Stomach (tissue), 9 donors: Measurements from ENCODE around the gene GATB. TPM values are rescaled to one million over a fixed set of nuclear protein-coding genes. Genes with fewer than 3 reads are reported as not detected.

Experiments used
- DNase-seq, 2 donors: peaks; one replicate each; pipeline versions ENCODE4 v3.0.0 to v3.0.0-alpha.2; 2013 to 2019
- H3K27ac ChIP-seq, 5 donors: fragments of 200-600 bp in 4 of 5; sonication (generic) in 4 of 5; one replicate each; pipeline ENCODE4 v1.5.1; 2013 to 2019; ENCODE audit warnings: mild to moderate bottlenecking in 1 of 5, moderate library complexity in 1 of 5
- H3K27me3 ChIP-seq, 3 donors: fragments of 200-600 bp; sonication (generic); one replicate each; pipeline ENCODE4 v1.5.1; 2017 to 2019; ENCODE audit warnings: mixed run types in 1 of 3
- H3K36me3 ChIP-seq, 4 donors: fragments of 200-600 bp; sonication (generic); 1 replicate in 3 of 4; 2 replicates in 1 of 4; pipeline ENCODE4 v1.5.1; 2016 to 2019
- H3K4me1 ChIP-seq, 4 donors: fragments of 200-600 bp; sonication (generic); one replicate each; pipeline ENCODE4 v1.5.1; 2016 to 2019
- H3K4me3 ChIP-seq, 4 donors: fragments of 200-600 bp; sonication (generic) in 3 of 4; one replicate each; pipeline ENCODE4 v1.5.1; 2016 to 2019; ENCODE audit warnings: mild to moderate bottlenecking in 1 of 4
- H3K9me3 ChIP-seq, 4 donors: fragments of 200-600 bp; sonication (generic); one replicate each; pipeline ENCODE4 v1.5.1; 2016 to 2019
- CTCF ChIP-seq, 7 experiments: fragments of 450-650 bp in 4 of 7; fragments of 200-600 bp in 3 of 7; sonication (generic) in 3 of 7; IDR thresholded peaks; one replicate each; pipeline ENCODE4 v1.5.1; 2016 to 2019; ENCODE audit warnings: antibody characterized with exemption in 7 of 7, control low read depth in 2 of 7, mild to moderate bottlenecking in 1 of 7
- EP300 ChIP-seq: sonication (generic); formaldehyde crosslinking; IDR thresholded peaks from one replicate; pipeline ENCODE4 v1.6.1; 2017; ENCODE audit warnings: antibody characterized with exemption
- POLR2A ChIP-seq, 4 donors: fragments of 450-650 bp; IDR thresholded peaks; one replicate each; pipeline ENCODE4 v1.6.1; 2016; ENCODE audit warnings: antibody characterized with exemption in 4 of 4, control low read depth in 2 of 4, mild to moderate bottlenecking in 1 of 4, moderate library complexity in 1 of 4
- POLR2AphosphoS5 ChIP-seq, 3 donors: sonication (generic); formaldehyde crosslinking; IDR thresholded peaks; one replicate each; pipeline ENCODE4 v1.6.1; 2016; ENCODE audit warnings: antibody characterized with exemption in 3 of 3
- WGBS, 5 donors: extraction: QIAGEN DNeasy Blood & Tissue Kit in 3 of 5; methylation state at CpG; one replicate each; pipeline versions ENCODE4 v1.1.5 to v1.1.7; 2013 to 2018; 5-methylcytosine and 5-hydroxymethylcytosine counted together
- intact Hi-C: fragments of 100-400 bp; cut with DNase I; formaldehyde crosslinking; loops from one replicate; pipeline ENCODE4 v1.15.1; 2023; ENCODE audit warnings: low total_unique reads
- polyA plus RNA-seq, 3 donors: library from polyadenylated mRNA; stranded (reverse); fragments of 200-250 nt; gene quantifications; one replicate each; pipeline ENCODE4 v1.2.3, GENCODE V29; 2013
- total RNA-seq, 5 donors: library from RNA; depleted of rRNA; stranded (reverse); fragments of >200 nt; gene quantifications; one replicate each; pipeline versions ENCODE4 v1.1.0 to v1.2.3, GENCODE V29; 2014 to 2016
- donor health status: healthy with polysubstance abuse.
- donor health status: Bipolar disorder and iron deficiency.
- donor health status: healthy.

Gene GATB
- total and polyA plus RNA-seq, 8 donors, result 1.8 to 32.2 (median 19.9) TPM

GRCh38 chr4:151799417-151800012, 38.7 kb upstream of the GATB start:
- intact Hi-C loops, result no loop called here
- H3K36me3 ChIP-seq, result no peaks in the 10 kb centered on the region
- WGBS, 5 donors, result 55 to 72% (median 61%) methylated on average over 3 of the region's 3 CpGs
- TF ChIP-seq POLR2A (IDR thresholded peaks at IDR 0.05) (no peak), EP300 (no peak), CTCF (IDR thresholded peaks at IDR 0.05) (no peak), POLR2AphosphoS5 (IDR thresholded peaks at IDR 0.05) (no peak)
- H3K9me3 ChIP-seq, result no peaks in the 10 kb centered on the region
- peak in 1 of 2 donors; percentile 59 for DNase-seq
- no peak overlapping the region for H3K27ac ChIP-seq
- H3K27me3 ChIP-seq, result no peaks in the 10 kb centered on the region
- H3K4me1 ChIP-seq, result peaks cover 0 to 10% (median 0%) of the 10 kb centered on the region in 4 donors
- H3K4me3 ChIP-seq, result no peak overlapping the region

- H3K36me3 ChIP-seq, result no peaks in the 10 kb centered on the region
- no peaks in the 10 kb centered on the region for H3K27me3 ChIP-seq
- peaks cover 0 to 10% (median 0%) of the 10 kb centered on the region in 4 donors for H3K4me1 ChIP-seq
- no peak for TF ChIP-seq POLR2AphosphoS5 (IDR thresholded peaks at IDR 0.05)
- no peak for TF ChIP-seq EP300
- no peak for TF ChIP-seq CTCF (IDR thresholded peaks at IDR 0.05)
- no peak for TF ChIP-seq POLR2A (IDR thresholded peaks at IDR 0.05)
- H3K27ac ChIP-seq, result no peak overlapping the region
- intact Hi-C loops, result no loop called here
- H3K4me3 ChIP-seq, result no peak overlapping the region
- H3K9me3 ChIP-seq, result no peaks in the 10 kb centered on the region
- no peak for DNase-seq
- 65 to 77% (median 69%) methylated on average over 6 of the region's 6 CpGs for WGBS, 5 donors
These were observed 38.0 kb upstream of the GATB start for GRCh38 chr4:151798678-151799416.

- no peaks in the 10 kb centered on the region for H3K27me3 ChIP-seq
- H3K36me3 ChIP-seq, result no peaks in the 10 kb centered on the region
- intact Hi-C loops, result no loop called here
- no peak overlapping the region for H3K4me3 ChIP-seq
- no peak overlapping the region for H3K27ac ChIP-seq
- H3K4me1 ChIP-seq, result peaks cover 0 to 10% (median 0%) of the 10 kb centered on the region in 4 donors
- no peaks in the 10 kb centered on the region for H3K9me3 ChIP-seq
- DNase-seq, result no peak
- TF ChIP-seq CTCF (IDR thresholded peaks at IDR 0.05) (no peak), POLR2AphosphoS5 (IDR thresholded peaks at IDR 0.05) (no peak), POLR2A (IDR thresholded peaks at IDR 0.05) (no peak), EP300 (no peak)
These were observed 37.0 kb upstream of the GATB start for GRCh38 chr4:151797853-151798252.

GRCh38 chr4:151797131-151797530, 36.3 kb upstream of the GATB start:
- H3K27ac ChIP-seq, result no peak overlapping the region
- 34 to 43% (median 39%) methylated on average over 3 of the region's 3 CpGs for WGBS, 5 donors
- peak in 1 of 2 donors; percentile 81 for DNase-seq
- H3K27me3 ChIP-seq, result no peaks in the 10 kb centered on the region
- H3K36me3 ChIP-seq, result no peaks in the 10 kb centered on the region
- H3K9me3 ChIP-seq, result no peaks in the 10 kb centered on the region
- no peak overlapping the region for H3K4me3 ChIP-seq
- intact Hi-C loops, result no loop called here
- H3K4me1 ChIP-seq, result peaks cover 0 to 10% (median 0%) of the 10 kb centered on the region in 4 donors
- TF ChIP-seq POLR2AphosphoS5 (IDR thresholded peaks at IDR 0.05), result no peak
- TF ChIP-seq EP300, result no peak
- no peak for TF ChIP-seq POLR2A (IDR thresholded peaks at IDR 0.05)
- TF ChIP-seq CTCF (IDR thresholded peaks at IDR 0.05), result no peak
